ENCODE results near the gene MNT. TPM values are rescaled to one million over a fixed set of nuclear protein-coding genes. Genes with fewer than 3 reads are reported as not detected.
"Not testable (repeated sequence)": the region's sequence is repeated elsewhere in the genome, so short reads cannot be mapped to it uniquely, and the experiment has no call there.

The MNT gene
- total and polyA plus RNA-seq, 9 of the 15 experiments (the other 6 are each of a cell fraction or from before 2014, with no cell fraction given) = 0.18 to 23.8 (median 5.3) TPM

DNA sequence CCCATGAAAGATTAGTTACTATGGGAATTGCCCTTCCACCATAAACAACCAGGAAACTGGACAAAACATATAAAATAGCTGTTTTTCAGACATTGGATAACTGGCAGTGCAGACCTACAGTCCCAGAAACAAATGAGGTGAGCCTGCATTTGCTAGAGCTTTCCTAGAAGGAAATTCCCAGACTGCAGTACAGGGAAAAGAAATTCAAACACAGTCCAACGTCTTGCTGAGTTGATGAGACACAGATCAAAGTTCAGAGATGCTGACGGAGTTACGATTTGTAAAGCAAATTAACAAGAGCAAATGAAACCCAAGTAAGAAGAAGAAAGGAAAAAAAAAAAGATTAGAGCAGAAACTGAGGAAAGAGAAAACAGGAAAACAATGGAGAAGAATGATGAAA, 41.3 kb upstream of the MNT start (continued):
- no peak for TF ChIP-seq SIX5 (IDR thresholded peaks at IDR 0.05; ENCODE audit: borderline replicate concordance in 1 of 2, insufficient read depth in 1 of 2, low read depth in 1 of 2, low read length in 2 of 2)
- TF ChIP-seq L3MBTL2 (IDR thresholded peaks at IDR 0.05) = no peak

DNA sequence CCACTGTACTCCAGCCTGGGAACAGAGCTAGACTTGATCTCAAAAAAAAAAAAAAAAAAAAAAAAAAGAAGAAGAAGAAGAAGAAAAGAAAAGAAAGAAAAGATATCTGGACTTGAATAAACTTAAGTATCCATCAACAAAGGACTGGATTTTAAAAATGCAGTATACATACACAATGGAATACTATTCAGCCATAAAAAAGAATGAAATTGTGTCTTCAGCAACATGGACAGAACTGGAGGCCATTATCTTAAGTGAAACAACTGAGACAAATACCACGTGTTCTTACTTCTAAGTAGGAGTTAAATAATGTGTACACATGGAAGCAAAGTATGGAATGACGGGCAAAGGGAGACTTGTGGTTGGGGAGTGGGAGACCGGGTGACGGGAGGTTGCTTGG, 40.1 kb upstream of the MNT start:
- 92% methylated on average over 4 of the region's 4 CpGs for WGBS (ENCODE audit: insufficient coverage, low coverage, missing lambda C conversion rate)
- no peak overlapping the region for H2AFZ ChIP-seq (ENCODE audit: low read depth, low read length)
- no peak overlapping the region for H3K4me2 ChIP-seq (ENCODE audit: insufficient read depth, low read length)
- FAIRE-seq = no peak
- TF ChIP-seq, protein P1, sequence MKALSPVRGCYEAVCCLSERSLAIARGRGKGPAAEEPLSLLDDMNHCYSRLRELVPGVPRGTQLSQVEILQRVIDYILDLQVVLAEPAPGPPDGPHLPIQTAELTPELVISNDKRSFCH (CRISPR knock-in tag; IDR thresholded peaks at IDR 0.05) = no peak
- TF ChIP-seq, protein P1 (tag; IDR thresholded peaks at IDR 0.05) = no peak
- TF ChIP-seq ZNF146 (CRISPR knock-in tag; IDR thresholded peaks at IDR 0.05; ENCODE audit: unreplicated experiment) = peak; percentile 31
- in situ Hi-C loops (cut with MboI) (no loop called here), intact Hi-C loops (cut with micrococcal nuclease) (no loop called here)
- H3K27ac ChIP-seq (ENCODE audit: extremely low read depth, low read depth, low read length) = no peak overlapping the region
- H4K20me1 ChIP-seq (replicated peaks; ENCODE audit: control insufficient read depth, insufficient read depth, low read length) = no peaks in the 10 kb centered on the region
- no peaks in the 10 kb centered on the region for H3K79me2 ChIP-seq (ENCODE audit: control insufficient read depth, insufficient read depth, low read length)
- no peak overlapping the region for H3K4me3 ChIP-seq
- POLR2A ChIA-PET = no interaction called here
- peaks cover 46% of the 10 kb centered on the region for H3K36me3 ChIP-seq (ENCODE audit: control insufficient read depth, insufficient read depth, low read length)
- CTCF ChIA-PET (ENCODE audit: low intra/inter-chr PET ratio) = no interaction called here
- H3K9me3 ChIP-seq (replicated peaks; ENCODE audit: control insufficient read depth, insufficient read depth, low read depth, low read length) = no peaks in the 10 kb centered on the region
- H3K9ac ChIP-seq (ENCODE audit: insufficient read depth in 1 of 2, low read depth in 2 of 2, low read length in 2 of 2) = no peak overlapping the region
- ATAC-seq = no peak
- H3K9me1 ChIP-seq (ENCODE audit: control insufficient read depth, insufficient read depth, low read length) = no peaks in the 10 kb centered on the region
- no peak for DNase-seq (ENCODE audit: extremely low read depth in 1 of 4, low spot score in 3 of 4)
- BruUV-seq (replicated peaks) = no TSS peak
- no peaks in the 10 kb centered on the region; a peak in 1 of 5 replicates for H3K4me1 ChIP-seq (replicated peaks in 1 of 2; ENCODE audit: control insufficient read depth in 2 of 2, insufficient read depth in 2 of 2, low read length in 2 of 2)
- H3K27me3 ChIP-seq (ENCODE audit: control insufficient read depth in 2 of 2, insufficient read depth in 2 of 2, low read length in 2 of 2) = no peaks in the 10 kb centered on the region

DNA sequence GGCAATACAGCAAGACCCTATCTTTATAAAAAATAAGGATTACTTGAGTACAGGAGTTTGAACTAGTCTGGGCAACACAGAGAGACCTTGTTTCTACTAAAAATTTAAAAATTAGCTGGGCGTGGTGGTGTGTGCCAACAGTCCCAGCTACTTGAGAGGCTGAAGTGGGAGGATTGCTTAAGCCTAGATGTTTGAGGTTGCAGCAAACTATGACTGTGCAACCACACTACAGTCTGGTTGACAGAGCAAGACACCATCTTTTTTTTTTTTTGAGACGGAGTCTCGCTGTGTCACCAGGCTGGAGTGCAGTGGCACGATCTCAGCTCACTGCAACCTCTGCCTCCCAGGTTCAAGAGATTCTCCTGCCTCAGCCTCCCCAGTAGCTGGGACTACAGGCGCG, 39.1 kb upstream of the MNT start:
- WGBS (ENCODE audit: insufficient coverage, low coverage, missing lambda C conversion rate) = 88% methylated on average over 1 of the region's 6 CpGs
- DNase-seq (ENCODE audit: extremely low read depth in 1 of 4, low spot score in 3 of 4); H3K9me3 ChIP-seq (replicated peaks; ENCODE audit: control insufficient read depth, insufficient read depth, low read depth, low read length); H3K27ac ChIP-seq (ENCODE audit: extremely low read depth, low read depth, low read length); FAIRE-seq; ATAC-seq; H3K4me3 ChIP-seq; H3K27me3 ChIP-seq (ENCODE audit: control insufficient read depth in 2 of 2, insufficient read depth in 2 of 2, low read length in 2 of 2); in situ Hi-C loops (cut with MboI); H3K9ac ChIP-seq (ENCODE audit: insufficient read depth in 1 of 2, low read depth in 2 of 2, low read length in 2 of 2); H3K9me1 ChIP-seq (ENCODE audit: control insufficient read depth, insufficient read depth, low read length); H2AFZ ChIP-seq (ENCODE audit: low read depth, low read length); H3K4me1 ChIP-seq (replicated peaks in 1 of 2; ENCODE audit: control insufficient read depth in 2 of 2, insufficient read depth in 2 of 2, low read length in 2 of 2); intact Hi-C loops (cut with micrococcal nuclease); H3K4me2 ChIP-seq (ENCODE audit: insufficient read depth, low read length); CTCF ChIA-PET (ENCODE audit: low intra/inter-chr PET ratio); H3K79me2 ChIP-seq (ENCODE audit: control insufficient read depth, insufficient read depth, low read length); H4K20me1 ChIP-seq (replicated peaks; ENCODE audit: control insufficient read depth, insufficient read depth, low read length); POLR2A ChIA-PET; BruUV-seq (replicated peaks): not testable (repeated sequence)
- peaks cover 52% of the 10 kb centered on the region for H3K36me3 ChIP-seq (ENCODE audit: control insufficient read depth, insufficient read depth, low read length)

Data from K562 (cell line).